ENCODE measurements around the gene MYBPHL. TPM values are rescaled to one million over a fixed set of nuclear protein-coding genes. Genes with fewer than 3 reads are reported as not detected.

Gene MYBPHL
- total RNA-seq, 1 experiment from 2014 or later, result 0.23 TPM

DNA sequence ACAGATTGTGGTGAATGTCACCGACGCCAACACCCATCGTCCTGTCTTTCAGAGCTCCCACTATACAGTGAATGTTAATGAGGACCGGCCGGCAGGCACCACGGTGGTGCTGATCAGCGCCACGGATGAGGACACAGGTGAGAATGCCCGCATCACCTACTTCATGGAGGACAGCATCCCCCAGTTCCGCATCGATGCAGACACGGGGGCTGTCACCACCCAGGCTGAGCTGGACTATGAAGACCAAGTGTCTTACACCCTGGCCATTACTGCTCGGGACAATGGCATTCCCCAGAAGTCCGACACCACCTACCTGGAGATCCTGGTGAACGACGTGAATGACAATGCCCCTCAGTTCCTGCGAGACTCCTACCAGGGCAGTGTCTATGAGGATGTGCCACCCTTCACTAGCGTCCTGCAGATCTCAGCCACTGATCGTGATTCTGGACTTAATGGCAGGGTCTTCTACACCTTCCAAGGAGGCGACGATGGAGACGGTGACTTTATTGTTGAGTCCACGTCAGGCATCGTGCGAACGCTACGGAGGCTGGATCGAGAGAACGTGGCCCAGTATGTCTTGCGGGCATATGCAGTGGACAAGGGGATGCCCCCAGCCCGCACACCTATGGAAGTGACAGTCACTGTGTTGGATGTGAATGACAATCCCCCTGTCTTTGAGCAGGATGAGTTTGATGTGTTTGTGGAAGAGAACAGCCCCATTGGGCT is 54.5 kb downstream of the MYBPHL start:
- no peak for DNase-seq (ENCODE audit: low read depth)

DNA sequence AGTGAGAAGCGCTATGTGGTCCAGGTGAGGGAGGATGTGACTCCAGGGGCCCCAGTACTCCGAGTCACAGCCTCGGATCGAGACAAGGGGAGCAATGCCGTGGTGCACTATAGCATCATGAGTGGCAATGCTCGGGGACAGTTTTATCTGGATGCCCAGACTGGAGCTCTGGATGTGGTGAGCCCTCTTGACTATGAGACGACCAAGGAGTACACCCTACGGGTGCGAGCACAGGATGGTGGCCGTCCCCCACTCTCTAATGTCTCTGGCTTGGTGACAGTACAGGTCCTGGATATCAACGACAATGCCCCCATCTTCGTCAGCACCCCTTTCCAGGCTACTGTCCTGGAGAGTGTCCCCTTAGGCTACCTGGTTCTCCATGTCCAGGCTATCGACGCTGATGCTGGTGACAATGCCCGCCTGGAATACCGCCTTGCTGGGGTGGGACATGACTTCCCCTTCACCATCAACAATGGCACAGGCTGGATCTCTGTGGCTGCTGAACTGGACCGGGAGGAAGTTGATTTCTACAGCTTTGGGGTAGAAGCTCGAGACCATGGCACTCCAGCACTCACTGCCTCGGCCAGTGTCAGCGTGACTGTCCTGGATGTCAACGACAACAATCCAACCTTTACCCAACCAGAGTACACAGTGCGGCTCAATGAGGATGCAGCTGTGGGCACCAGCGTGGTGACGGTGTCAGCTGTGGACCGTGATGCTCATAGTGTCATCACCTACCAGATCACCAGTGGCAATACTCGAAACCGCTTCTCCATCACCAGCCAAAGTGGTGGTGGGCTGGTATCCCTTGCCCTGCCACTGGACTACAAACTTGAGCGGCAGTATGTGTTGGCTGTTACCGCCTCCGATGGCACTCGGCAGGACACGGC is 55.3 kb downstream of the MYBPHL start:
- DNase-seq (ENCODE audit: low read depth), result no peak

DNA sequence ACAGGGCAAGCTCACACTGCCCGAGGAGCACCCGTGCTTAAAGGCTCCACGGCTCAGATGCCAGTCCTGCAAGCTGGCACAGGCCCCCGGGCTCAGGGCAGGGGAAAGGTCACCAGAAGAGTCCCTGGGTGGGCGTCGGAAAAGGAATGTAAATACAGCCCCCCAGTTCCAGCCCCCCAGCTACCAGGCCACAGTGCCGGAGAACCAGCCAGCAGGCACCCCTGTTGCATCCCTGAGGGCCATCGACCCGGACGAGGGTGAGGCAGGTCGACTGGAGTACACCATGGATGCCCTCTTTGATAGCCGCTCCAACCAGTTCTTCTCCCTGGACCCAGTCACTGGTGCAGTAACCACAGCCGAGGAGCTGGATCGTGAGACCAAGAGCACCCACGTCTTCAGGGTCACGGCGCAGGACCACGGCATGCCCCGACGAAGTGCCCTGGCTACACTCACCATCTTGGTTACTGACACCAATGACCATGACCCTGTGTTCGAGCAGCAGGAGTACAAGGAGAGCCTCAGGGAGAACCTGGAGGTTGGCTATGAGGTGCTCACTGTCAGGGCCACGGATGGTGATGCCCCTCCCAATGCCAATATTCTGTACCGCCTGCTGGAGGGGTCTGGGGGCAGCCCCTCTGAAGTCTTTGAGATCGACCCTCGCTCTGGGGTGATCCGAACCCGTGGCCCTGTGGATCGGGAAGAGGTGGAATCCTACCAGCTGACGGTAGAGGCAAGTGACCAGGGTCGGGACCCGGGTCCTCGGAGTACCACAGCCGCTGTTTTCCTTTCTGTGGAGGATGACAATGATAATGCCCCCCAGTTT is 56.1 kb downstream of the MYBPHL start:
- no peak for DNase-seq (ENCODE audit: low read depth)

DNA sequence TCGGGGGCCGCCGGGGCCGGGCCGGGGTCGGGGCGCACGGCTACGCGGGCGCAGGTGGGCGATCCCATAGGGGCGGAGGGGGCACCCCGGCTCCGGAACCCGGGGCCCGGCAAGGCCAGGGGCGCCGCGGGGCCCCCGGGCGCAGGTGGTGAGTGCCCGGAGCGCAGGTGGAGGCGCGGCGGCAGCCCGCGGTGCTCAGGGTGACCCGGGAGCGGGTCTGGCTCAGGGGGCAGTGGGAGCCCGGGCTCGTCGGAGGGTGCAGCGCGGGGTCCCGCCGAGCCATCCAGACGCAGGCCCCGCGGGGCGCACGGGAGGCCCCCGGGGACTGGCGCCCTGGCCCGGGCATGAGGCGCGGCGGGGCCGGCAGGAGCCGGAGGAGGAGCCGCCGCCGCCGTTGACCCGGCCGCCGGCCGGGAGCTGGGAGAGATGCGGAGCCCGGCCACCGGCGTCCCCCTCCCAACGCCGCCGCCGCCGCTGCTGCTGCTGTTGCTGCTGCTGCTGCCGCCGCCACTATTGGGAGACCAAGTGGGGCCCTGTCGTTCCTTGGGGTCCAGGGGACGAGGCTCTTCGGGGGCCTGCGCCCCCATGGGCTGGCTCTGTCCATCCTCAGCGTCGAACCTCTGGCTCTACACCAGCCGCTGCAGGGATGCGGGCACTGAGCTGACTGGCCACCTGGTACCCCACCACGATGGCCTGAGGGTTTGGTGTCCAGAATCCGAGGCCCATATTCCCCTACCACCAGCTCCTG is 57.0 kb downstream of the MYBPHL start:
- no peak for DNase-seq (ENCODE audit: low read depth)

DNA sequence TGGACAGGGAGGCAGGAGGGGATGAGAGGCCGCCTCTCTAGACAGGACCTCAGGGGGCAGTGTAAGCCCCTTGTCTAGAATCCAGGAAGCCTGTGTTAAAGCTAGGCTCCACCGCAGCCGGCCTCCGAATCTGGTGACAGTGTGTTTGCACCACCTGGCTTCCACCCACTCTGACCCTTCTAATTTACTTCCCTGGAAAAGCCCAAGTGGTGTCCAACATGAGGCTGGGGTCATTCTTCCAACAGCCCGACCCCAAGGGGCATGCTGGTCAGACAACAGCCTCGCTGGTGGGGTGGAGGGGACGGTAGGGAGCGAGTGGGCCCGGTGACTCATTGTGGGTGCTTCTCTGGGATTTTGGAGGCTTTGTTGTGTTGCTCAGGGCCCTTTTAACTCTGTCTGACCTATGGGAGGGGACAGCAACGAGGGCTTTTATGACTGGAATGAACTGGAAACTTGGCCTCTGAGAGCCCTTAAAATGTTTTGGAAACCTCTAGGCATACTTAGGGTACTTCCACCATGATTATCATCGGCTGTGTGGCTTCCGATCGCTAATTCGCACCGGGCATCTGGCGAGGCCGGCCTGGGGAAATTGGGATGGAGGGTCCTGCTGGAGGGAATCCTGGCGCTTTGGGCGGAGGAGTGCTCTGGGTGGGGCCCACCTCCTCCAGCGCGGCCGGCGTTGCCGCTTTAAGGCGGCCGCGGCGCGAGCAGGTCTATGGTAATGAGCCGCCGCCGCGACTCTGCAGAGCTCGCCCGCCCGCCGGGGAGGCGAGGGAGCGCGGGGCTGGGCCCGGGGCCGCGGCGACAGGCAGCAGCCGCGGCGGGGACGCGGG is 57.8 kb downstream of the MYBPHL start, which contains the start of gene CELSR2:
CELSR2 (plus strand) TSS at position 743 of the 833 bp plus-strand sequence. CDS start 541 bp downstream, outside the sequence.
- peak; percentile 32 for DNase-seq (ENCODE audit: low read depth)

DNA sequence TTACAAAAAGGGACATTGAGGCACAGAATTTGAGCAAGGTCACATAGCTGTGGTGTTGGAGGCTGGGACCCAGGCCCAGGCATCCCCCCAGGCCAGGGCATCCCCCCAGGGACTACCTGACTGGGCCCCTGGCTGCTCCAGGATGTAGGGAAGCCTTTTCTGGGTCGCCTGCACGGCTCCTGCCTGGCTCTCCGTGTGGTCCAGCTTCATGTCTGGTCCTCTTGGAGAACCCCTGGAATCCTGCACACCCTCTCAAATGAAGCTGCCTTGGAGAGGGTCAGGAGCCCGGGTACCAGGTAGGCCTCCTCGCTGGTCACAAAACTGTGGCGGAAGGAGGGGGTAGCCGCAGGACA is 58.4 kb downstream of the MYBPHL start:
- no peak for DNase-seq (ENCODE audit: low read depth)

DNA sequence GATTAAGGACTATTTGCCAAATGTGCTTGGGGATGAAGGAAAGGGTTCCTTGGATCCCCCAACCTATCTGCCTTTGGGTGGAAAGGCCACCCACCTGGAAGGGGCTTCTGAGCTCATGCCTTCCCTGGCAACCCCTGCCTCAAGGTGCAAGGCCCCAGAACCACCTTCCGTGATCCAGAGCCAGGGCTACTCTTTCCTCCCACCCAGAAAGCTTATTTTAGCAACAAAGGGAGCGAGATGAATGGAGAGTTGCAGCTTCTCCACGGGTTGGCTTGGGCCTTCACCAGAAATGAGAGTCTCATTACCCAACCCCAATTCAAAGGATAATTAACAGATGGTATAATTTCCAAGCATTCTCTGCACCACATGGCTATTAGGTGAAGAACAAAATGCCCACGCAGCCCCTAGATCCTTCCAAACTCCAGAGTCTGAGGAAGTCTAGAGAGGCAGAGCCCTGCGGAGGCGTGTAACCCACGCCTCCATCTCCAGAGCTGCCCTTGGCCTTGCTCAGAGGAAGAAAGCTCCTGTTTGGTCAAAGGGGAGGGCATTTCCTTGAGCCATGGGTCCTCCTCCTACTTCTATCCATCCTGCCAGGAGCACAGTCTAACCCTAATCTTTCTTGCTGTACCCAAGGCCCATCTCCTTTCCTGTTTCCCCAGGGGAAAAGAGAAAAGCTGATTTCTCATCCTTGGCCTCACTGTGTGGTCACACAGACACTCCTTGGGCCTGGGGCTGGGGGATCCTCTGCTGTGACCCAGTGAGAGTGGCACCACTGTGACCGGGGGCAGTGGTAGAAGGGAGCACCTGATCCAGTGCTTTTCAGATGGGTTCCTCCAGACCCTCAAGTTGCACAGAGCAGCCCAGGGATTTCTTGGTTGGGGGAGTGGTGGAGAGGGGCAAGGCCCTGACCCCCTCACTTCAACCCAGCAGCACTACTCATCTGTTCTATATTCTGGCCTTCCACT is 59.1 kb downstream of the MYBPHL start:
- DNase-seq (ENCODE audit: low read depth), result no peak

DNA sequence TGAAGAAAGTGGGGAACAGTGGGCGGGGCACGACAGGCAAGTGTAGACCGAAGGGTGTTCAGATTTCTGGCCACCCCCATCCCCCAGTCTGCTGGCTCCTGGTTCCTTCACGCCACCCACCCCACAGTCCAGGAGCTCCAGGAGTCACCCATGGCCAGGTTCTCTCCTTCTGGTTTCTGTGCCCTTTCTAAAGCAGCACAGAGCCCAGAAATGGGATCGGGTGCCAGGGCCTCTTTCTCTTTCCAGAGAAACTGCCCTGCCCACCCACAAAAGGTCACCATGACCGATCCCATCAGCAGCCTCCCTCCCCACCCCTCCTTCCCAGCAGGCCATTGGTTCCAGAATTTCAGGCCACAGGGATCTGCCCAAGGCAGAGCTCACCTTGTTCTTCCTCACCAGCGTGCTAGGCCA is 60.7 kb downstream of the MYBPHL start:
- DNase-seq (ENCODE audit: low read depth), result no peak

DNA sequence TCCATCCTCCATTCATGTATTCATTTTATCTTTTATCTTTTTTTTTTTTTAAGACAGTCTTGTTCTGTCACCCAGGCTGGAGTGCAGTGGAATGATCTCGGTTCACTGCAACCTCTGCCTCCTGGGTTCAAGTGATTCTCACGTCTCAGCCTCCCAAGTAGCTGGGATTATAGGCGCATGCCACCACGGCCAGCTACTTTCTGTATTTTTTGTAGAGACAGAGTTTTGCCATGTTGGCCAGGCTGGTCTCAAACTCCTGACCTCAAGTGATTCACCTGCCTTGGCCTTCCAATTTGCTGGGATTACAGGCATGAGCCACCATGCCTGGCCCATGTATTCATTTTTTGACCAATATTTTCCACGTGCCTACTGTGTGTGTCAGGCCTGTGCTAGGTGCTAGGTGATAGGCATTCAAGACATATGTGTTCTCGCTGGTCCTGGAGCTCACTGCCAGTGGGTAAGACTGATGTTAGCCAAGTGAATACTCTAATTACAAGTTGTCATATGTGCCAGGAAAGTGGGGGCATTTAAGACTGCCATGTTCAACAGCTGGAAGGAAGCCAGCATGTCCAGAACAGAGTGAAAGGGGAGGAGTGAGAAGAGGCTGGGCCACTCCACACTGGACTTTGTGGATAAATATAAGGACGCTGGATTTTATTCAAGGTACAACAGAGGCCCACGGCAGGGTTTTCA is 62.8 kb downstream of the MYBPHL start:
- DNase-seq (ENCODE audit: low read depth), result no peak

DNA sequence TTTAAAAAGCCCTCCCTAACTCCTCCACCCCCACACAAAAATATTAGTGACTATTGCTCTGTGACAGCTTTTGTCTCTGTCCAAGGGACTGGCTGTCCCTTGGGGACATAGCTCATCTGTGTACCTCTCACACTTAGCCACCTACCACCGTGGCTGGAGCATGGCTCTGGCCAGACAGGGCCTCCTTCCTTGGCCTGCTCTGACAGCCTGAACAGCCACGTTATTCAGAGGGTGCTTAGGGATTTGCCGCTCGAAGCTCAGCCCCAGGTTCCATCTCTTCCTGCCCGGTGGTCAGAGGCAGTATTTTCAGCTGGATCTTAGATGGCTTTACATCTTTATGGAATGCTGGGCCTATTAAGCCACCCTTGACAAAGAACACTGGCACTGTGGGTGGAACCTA is 63.6 kb downstream of the MYBPHL start:
- no peak for DNase-seq (ENCODE audit: low read depth)

DNA sequence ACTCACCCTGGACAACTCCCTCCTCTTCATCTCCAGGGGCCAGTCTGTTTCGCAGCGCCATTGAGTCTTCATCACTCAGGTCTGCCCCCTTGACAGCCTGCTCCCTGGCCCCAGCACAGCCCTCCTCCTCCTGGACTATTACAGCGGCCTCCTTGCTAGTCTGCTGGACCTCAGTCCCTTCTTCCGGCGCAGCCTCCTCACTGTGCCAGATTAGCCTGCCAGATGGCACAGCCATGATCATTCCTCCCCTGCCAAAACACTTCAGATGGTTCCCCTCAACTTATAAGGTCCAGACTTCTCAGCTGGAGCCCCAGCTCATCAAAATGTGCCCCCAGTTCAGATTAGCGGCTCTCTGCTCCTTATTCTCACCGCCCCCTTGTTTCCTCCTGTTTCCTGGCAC is 64.4 kb downstream of the MYBPHL start:
- DNase-seq (ENCODE audit: low read depth), result no peak

Other genes with a start within 250 kb of the MYBPHL start
- gene TAF13, start 231.0 kb downstream of the MYBPHL start, total RNA-seq (2014; rRNA removed), result 67.0 and 72.4 TPM in 2 replicates
- gene TMEM167B, start 216.2 kb downstream of the MYBPHL start, total RNA-seq (2014; rRNA removed), result 14.6 and 16.5 TPM in 2 replicates
- gene ELAPOR1, start 192.9 kb downstream of the MYBPHL start, total RNA-seq (2014; rRNA removed), result 0.17 and 0.38 TPM in 2 replicates
- 134 and 149 TPM in 2 replicates for gene SARS1, start 93.1 kb downstream of the MYBPHL start, total RNA-seq (2014; rRNA removed)
- 0.06 and 0.17 TPM in 2 replicates for gene CELSR2, start 57.5 kb downstream of the MYBPHL start, total RNA-seq (2014; rRNA removed)
- gene PSRC1, start 23.9 kb downstream of the MYBPHL start, total RNA-seq (2014; rRNA removed), result 57.6 and 60.4 TPM in 2 replicates
- 9.4 and 18.1 TPM in 2 replicates for gene SORT1, start 90.9 kb upstream of the MYBPHL start, total RNA-seq (2014; rRNA removed)
- gene PSMA5, start 119.4 kb upstream of the MYBPHL start, total RNA-seq (2014; rRNA removed), result 46.8 and 47.8 TPM in 2 replicates
- 0.06 and 0.34 TPM in 2 replicates for gene SYPL2, start 159.5 kb upstream of the MYBPHL start, total RNA-seq (2014; rRNA removed)
- gene ATXN7L2, start 176.9 kb upstream of the MYBPHL start, total RNA-seq (2014; rRNA removed), result 6.2 and 6.4 TPM in 2 replicates
- gene CYB561D1, start 187.1 kb upstream of the MYBPHL start, total RNA-seq (2014; rRNA removed), result 5.6 and 10.1 TPM in 2 replicates
- 0.13 and 0.29 TPM in 2 replicates for gene AMIGO1, start 202.7 kb upstream of the MYBPHL start, total RNA-seq (2014; rRNA removed)
- gene GPR61, start 232.9 kb upstream of the MYBPHL start, total RNA-seq (2014; rRNA removed), result not detected in 2 replicates
- gene GNAI3, start 241.6 kb upstream of the MYBPHL start, total RNA-seq (2014; rRNA removed), result 10.6 and 10.8 TPM in 2 replicates